Small intestine (tissue), 7 donors: ENCODE results near the gene RPS6KA2. TPM values are rescaled to one million over a fixed set of nuclear protein-coding genes. Genes with fewer than 3 reads are reported as not detected.
"Not testable (repeated sequence)": the region's sequence is repeated elsewhere in the genome, so short reads cannot be mapped to it uniquely, and the experiment has no call there.

Experiments used
- DNase-seq, 2 donors: peaks; one replicate each; pipeline versions ENCODE4 v3.0.0 to v3.0.0-alpha.2; 2013
- FAIRE-seq: peaks from 2 replicates; lab custom pipeline; 2012; peaks lifted over from hg19 to GRCh38; lab: Jason Lieb, UNC
- H3K27ac ChIP-seq, 3 donors: one replicate each; pipeline ENCODE4 v1.5.1; 2013; ENCODE audit warnings: low read length in 2 of 3, mild to moderate bottlenecking in 2 of 3, control low read depth in 1 of 3, inconsistent platforms in 1 of 3, low read depth in 1 of 3, moderate library complexity in 1 of 3
- H3K27me3 ChIP-seq, 3 donors: one replicate each; pipeline ENCODE4 v1.6.1; 2013; ENCODE audit warnings: low read length in 3 of 3, inconsistent platforms in 1 of 3; ENCODE audit not compliant: control insufficient read depth in 3 of 3, insufficient read depth in 3 of 3
- H3K36me3 ChIP-seq, 3 donors: one replicate each; pipeline ENCODE4 v1.6.1; 2013; ENCODE audit warnings: low read length in 3 of 3, inconsistent platforms in 1 of 3, low read depth in 1 of 3, mild to moderate bottlenecking in 1 of 3, moderate library complexity in 1 of 3; ENCODE audit not compliant: control insufficient read depth in 3 of 3, insufficient read depth in 2 of 3
- H3K4me1 ChIP-seq, 3 donors: one replicate each; pipeline ENCODE4 v1.6.1; 2013; ENCODE audit warnings: low read length in 2 of 3, inconsistent platforms in 1 of 3, low read depth in 1 of 3, mild to moderate bottlenecking in 1 of 3, moderate library complexity in 1 of 3; ENCODE audit not compliant: control insufficient read depth in 3 of 3, insufficient read depth in 2 of 3
- H3K4me3 ChIP-seq, 3 donors: one replicate each; pipeline ENCODE4 v1.5.1; 2013; ENCODE audit warnings: low read length in 3 of 3, control low read depth in 1 of 3, inconsistent platforms in 1 of 3, low read depth in 1 of 3, mild to moderate bottlenecking in 1 of 3, moderate library complexity in 1 of 3
- H3K9me3 ChIP-seq, 2 donors: one replicate each; pipeline ENCODE4 v1.6.1; 2013; ENCODE audit warnings: low read depth in 1 of 2, low read length in 1 of 2; ENCODE audit not compliant: control insufficient read depth in 2 of 2, insufficient read depth in 1 of 2
- WGBS, 3 donors: extraction: QIAGEN DNeasy Blood & Tissue Kit; methylation state at CpG; one replicate each; pipeline ENCODE4 v1.1.7; 2013; 5-methylcytosine and 5-hydroxymethylcytosine counted together
- polyA plus RNA-seq, 4 donors: library from polyadenylated mRNA; stranded (reverse) in 3 of 4; unstranded in 1 of 4; fragments of 200-250 nt in 3 of 4; fragments of 120-200 nt in 1 of 4; gene quantifications; one replicate each; pipeline versions ENCODE4 v1.2.1 to v1.2.3, GENCODE V29; 2013
- donor health status: healthy with polysubstance abuse.
- donor health status: control.
- donor health status: control.
- donor health status: Bipolar disorder and iron deficiency.
- donor health status: healthy.

RPS6KA2 gene
- polyA plus RNA-seq, 4 donors, result 3.1 to 21.9 (median 7.3) TPM

GRCh38 chr6:166636191-166636933 is 9.3 kb upstream of the RPS6KA2 start:
- H3K27ac ChIP-seq, result no peak overlapping the region
- FAIRE-seq, result no peak
- 61 to 67% (median 64%) methylated on average over 6 of the region's 6 CpGs for WGBS, 3 donors

GRCh38 chr6:166635013-166635970 is 8.2 kb upstream of the RPS6KA2 start:
- no peak for FAIRE-seq
- 84 to 91% (median 90%) methylated on average over 20 of the region's 20 CpGs for WGBS, 3 donors
- no peaks in the 10 kb centered on the region for H3K4me1 ChIP-seq
- H3K9me3 ChIP-seq, result no peaks in the 10 kb centered on the region
- no peak for DNase-seq
- H3K36me3 ChIP-seq, result no peaks in the 10 kb centered on the region
- H3K27ac ChIP-seq, result no peak overlapping the region
- H3K27me3 ChIP-seq, result peaks cover 0 to 25% (median 2%) of the 10 kb centered on the region in 3 donors
- no peak overlapping the region for H3K4me3 ChIP-seq

More at GRCh38 chr6:166636191-166636933, 9.3 kb upstream of the RPS6KA2 start:
- Histone ChIP-seq H3K4me3 (no peak overlapping the region), H3K36me3 (no peaks in the 10 kb centered on the region), H3K9me3 (no peaks in the 10 kb centered on the region), H3K4me1 (no peaks in the 10 kb centered on the region), H3K27me3 (peaks cover 2 to 21% (median 2%) of the 10 kb centered on the region in 3 donors)
- no peak for DNase-seq

GRCh38 chr6:166634581-166634980 is 7.5 kb upstream of the RPS6KA2 start:
- 80 to 90% (median 88%) methylated on average over 4 of the region's 4 CpGs for WGBS, 3 donors
- peaks cover 0 to 30% (median 2%) of the 10 kb centered on the region in 3 donors for H3K27me3 ChIP-seq
- not testable (repeated sequence) for DNase-seq, H3K9me3 ChIP-seq, H3K36me3 ChIP-seq, H3K27ac ChIP-seq, FAIRE-seq, H3K4me3 ChIP-seq, H3K4me1 ChIP-seq

GRCh38 chr6:166633732-166634535 is 6.9 kb upstream of the RPS6KA2 start:
- Histone ChIP-seq H3K9me3 (no peaks in the 10 kb centered on the region), H3K36me3 (no peaks in the 10 kb centered on the region), H3K4me1 (peaks cover 0 to under 1% (median 0%) of the 10 kb centered on the region in 3 donors), H3K27ac (no peak overlapping the region), H3K4me3 (no peak overlapping the region), H3K27me3 (peaks cover 0 to 30% (median 2%) of the 10 kb centered on the region in 3 donors)
- no peak for FAIRE-seq
- WGBS, 3 donors, result 72 to 83% (median 79%) methylated on average over 26 of the region's 26 CpGs
- DNase-seq, result no peak

GRCh38 chr6:166632731-166633130 is 5.7 kb upstream of the RPS6KA2 start:
- H3K27me3 ChIP-seq, result peaks cover 0 to 32% (median 0%) of the 10 kb centered on the region in 3 donors
- no peak for FAIRE-seq
- 90 to 94% (median 93%) methylated on average over 11 of the region's 11 CpGs for WGBS, 3 donors

GRCh38 chr6:166630462-166630861 is 3.4 kb upstream of the RPS6KA2 start:
- Histone ChIP-seq H3K27me3 (peaks cover 0 to 44% (median 0%) of the 10 kb centered on the region in 3 donors), H3K9me3 (no peaks in the 10 kb centered on the region)
- FAIRE-seq, result no peak

More at GRCh38 chr6:166632731-166633130, 5.7 kb upstream of the RPS6KA2 start:
- peaks cover 0 to 10% (median 3%) of the 10 kb centered on the region in 3 donors for H3K4me1 ChIP-seq
- no peak overlapping the region for H3K4me3 ChIP-seq
- DNase-seq, result no peak
- H3K27ac ChIP-seq, result no peak overlapping the region
- H3K36me3 ChIP-seq, result no peaks in the 10 kb centered on the region
- no peaks in the 10 kb centered on the region for H3K9me3 ChIP-seq

GRCh38 chr6:166629628-166630027 is 2.6 kb upstream of the RPS6KA2 start:
- Histone ChIP-seq H3K36me3 (no peaks in the 10 kb centered on the region), H3K9me3 (no peaks in the 10 kb centered on the region), H3K27me3 (peaks cover 0 to 50% (median 0%) of the 10 kb centered on the region in 3 donors), H3K4me1 (peaks cover 0 to 16% (median 6%) of the 10 kb centered on the region in 3 donors), H3K4me3 (no peak overlapping the region), H3K27ac (no peak overlapping the region)
- 69 to 82% (median 76%) methylated on average over 5 of the region's 5 CpGs for WGBS, 3 donors
- DNase-seq (no peak), FAIRE-seq (no peak)

More at GRCh38 chr6:166630462-166630861, 3.4 kb upstream of the RPS6KA2 start:
- DNase-seq, result no peak
- Histone ChIP-seq H3K36me3 (no peaks in the 10 kb centered on the region), H3K4me1 (peaks cover 0 to 16% (median 6%) of the 10 kb centered on the region in 3 donors), H3K27ac (no peak overlapping the region), H3K4me3 (no peak overlapping the region)
- WGBS, 3 donors, result 72 to 82% (median 72%) methylated on average over 6 of the region's 6 CpGs
